Smooth muscle cell (in vitro differentiated cells): ENCODE measurements around the gene GSK3B. TPM values are rescaled to one million over a fixed set of nuclear protein-coding genes. Genes with fewer than 3 reads are reported as not detected.
"Not testable (repeated sequence)": the region's sequence is repeated elsewhere in the genome, so short reads cannot be mapped to it uniquely, and the experiment has no call there.

Experiments
- DNase-seq: peaks from one replicate; lab custom pipeline; 2025; ENCODE audit not compliant: unreplicated experiment; lab: John Stamatoyannopoulos, UW
- H2AFZ ChIP-seq: fragments of 200-600 bp; sonication (generic); 2 replicates; pipeline ENCODE4 v1.6.0; 2016; ENCODE audit warnings: antibody characterized with exemption, low read depth, mild to moderate bottlenecking
- H3F3A ChIP-seq: fragments of 200-600 bp; sonication (generic); 2 replicates; pipeline ENCODE4 v1.6.0; 2017; ENCODE audit warnings: antibody characterized with exemption, low read depth
- H3K27ac ChIP-seq: fragments of 200-600 bp; sonication (generic); 2 replicates; pipeline ENCODE4 v1.5.1; 2016; ENCODE audit warnings: low read depth, mild to moderate bottlenecking
- H3K27me3 ChIP-seq: fragments of 200-600 bp; sonication (generic); 2 replicates; pipeline ENCODE4 v1.6.1; 2016; ENCODE audit warnings: low read depth, mild to moderate bottlenecking
- H3K36me3 ChIP-seq: fragments of 200-600 bp; sonication (generic); 2 replicates; pipeline ENCODE4 v1.5.1; 2016; ENCODE audit warnings: low read depth
- H3K4me1 ChIP-seq: fragments of 200-600 bp; sonication (generic); 2 replicates; pipeline ENCODE4 v1.5.1; 2016; ENCODE audit warnings: low read depth
- H3K4me2 ChIP-seq: fragments of 200-600 bp; sonication (generic); 2 replicates; pipeline ENCODE4 v1.6.0; 2016; ENCODE audit warnings: mild to moderate bottlenecking
- H3K4me3 ChIP-seq: fragments of 200-600 bp; sonication (generic); 2 replicates; pipeline ENCODE4 v1.5.1; 2016; ENCODE audit warnings: mild to moderate bottlenecking
- H3K79me2 ChIP-seq: fragments of 200-600 bp; sonication (generic); 2 replicates; pipeline ENCODE4 v1.6.0; 2016; ENCODE audit warnings: low read depth, mild to moderate bottlenecking
- H3K9ac ChIP-seq: fragments of 200-600 bp; sonication (generic); 2 replicates; pipeline ENCODE4 v1.6.0; 2016; ENCODE audit warnings: low read depth
- H3K9me3 ChIP-seq: fragments of 200-600 bp; sonication (generic); replicated peaks from 2 replicates; pipeline ENCODE4 v1.5.1; 2016; ENCODE audit warnings: low read depth
- H4K20me1 ChIP-seq: fragments of 200-600 bp; sonication (generic); 2 replicates; pipeline ENCODE4 v1.6.0; 2016; ENCODE audit warnings: low read depth
- CTCF ChIP-seq: fragments of 200-600 bp; sonication (generic); IDR thresholded peaks from 2 replicates; pipeline ENCODE4 v1.5.1; 2017; ENCODE audit warnings: borderline replicate concordance, mild to moderate bottlenecking, antibody characterized with exemption; ENCODE audit not compliant: insufficient read depth, poor library complexity, severe bottlenecking
- WGBS: methylation state at CpG from one replicate; pipeline ENCODE4 v1.1.7; 2016; ENCODE audit warnings: low lambda C conversion rate; 5-methylcytosine and 5-hydroxymethylcytosine counted together
- polyA plus RNA-seq: library from polyadenylated mRNA; unstranded; fragments of >200 nt; fragmentation: Nextera tagmentation; extraction: Ambion mirVana; gene quantifications from 2 replicates; pipeline ENCODE4 v1.2.1, GENCODE V29; 2016
- total RNA-seq: library from RNA; depleted of rRNA; stranded (reverse); fragments of >200 nt; gene quantifications from 2 replicates; pipeline ENCODE4 v1.2.3, GENCODE V29; 2014

Gene GSK3B
- total and polyA plus RNA-seq, 2 experiments from 2014 or later: 27.3 to 61.8 TPM

GRCh38 chr3:119990888-119991287 is 103.4 kb downstream of the GSK3B start:
- peaks cover 91% of the 10 kb centered on the region for H4K20me1 ChIP-seq
- TF ChIP-seq CTCF: no peak
- H3K36me3 ChIP-seq: no peaks in the 10 kb centered on the region
- peaks cover 99% of the 10 kb centered on the region for H3K79me2 ChIP-seq
- no peaks in the 10 kb centered on the region for H3K4me1 ChIP-seq
- no peak overlapping the region for H3K4me2 ChIP-seq
- no peaks in the 10 kb centered on the region for H3K9me3 ChIP-seq
- no peak overlapping the region for H3K27ac ChIP-seq
- no peak for DNase-seq
- H3F3A ChIP-seq: no peaks in the 10 kb centered on the region
- no peak overlapping the region for H2AFZ ChIP-seq
- H3K9ac ChIP-seq: no peak overlapping the region
- no peaks in the 10 kb centered on the region for H3K27me3 ChIP-seq
- no peak overlapping the region for H3K4me3 ChIP-seq

- H4K20me1 ChIP-seq: peaks cover 95% of the 10 kb centered on the region
- no peak for TF ChIP-seq CTCF
- H3K36me3 ChIP-seq: no peaks in the 10 kb centered on the region
- no peak overlapping the region for H2AFZ ChIP-seq
- no peak overlapping the region for H3K27ac ChIP-seq
- H3F3A ChIP-seq: no peaks in the 10 kb centered on the region
- H3K9ac ChIP-seq: no peak overlapping the region
- no peaks in the 10 kb centered on the region for H3K27me3 ChIP-seq
- H3K79me2 ChIP-seq: peaks cover 99% of the 10 kb centered on the region
- H3K4me2 ChIP-seq: no peak overlapping the region
- peaks cover 7% of the 10 kb centered on the region for H3K9me3 ChIP-seq
- WGBS: 86% methylated on average over 8 of the region's 8 CpGs
- H3K4me3 ChIP-seq: no peak overlapping the region
- DNase-seq: no peak
- no peaks in the 10 kb centered on the region for H3K4me1 ChIP-seq
Measured at GRCh38 chr3:119989981-119990655, 104.1 kb downstream of the GSK3B start.

- not testable (repeated sequence) for H3K4me1 ChIP-seq, H3K27ac ChIP-seq, DNase-seq, H3K9me3 ChIP-seq, H3F3A ChIP-seq, H3K27me3 ChIP-seq, H3K36me3 ChIP-seq, H3K9ac ChIP-seq, H3K4me2 ChIP-seq, H2AFZ ChIP-seq, H3K4me3 ChIP-seq
- WGBS: over 99% methylated on average over 4 of the region's 4 CpGs
- Histone ChIP-seq H4K20me1 (peaks cover 97% of the 10 kb centered on the region), H3K79me2 (peaks cover 100% of the 10 kb centered on the region)
Measured at GRCh38 chr3:119986812-119987211, 107.4 kb downstream of the GSK3B start.

GRCh38 chr3:119981386-119981785 is 112.9 kb downstream of the GSK3B start:
- H3F3A ChIP-seq: no peaks in the 10 kb centered on the region
- DNase-seq: no peak
- no peak overlapping the region for H3K4me3 ChIP-seq
- H3K36me3 ChIP-seq: no peaks in the 10 kb centered on the region
- H3K4me2 ChIP-seq: no peak overlapping the region
- H3K9me3 ChIP-seq: peaks cover 7% of the 10 kb centered on the region
- TF ChIP-seq CTCF: no peak
- WGBS: 97% methylated on average over 14 of the region's 14 CpGs
- H3K79me2 ChIP-seq: peaks cover 98% of the 10 kb centered on the region
- no peak overlapping the region for H3K9ac ChIP-seq
- H2AFZ ChIP-seq: no peak overlapping the region
- H4K20me1 ChIP-seq: peaks cover 97% of the 10 kb centered on the region
- H3K27me3 ChIP-seq: no peaks in the 10 kb centered on the region
- H3K27ac ChIP-seq: no peak overlapping the region
- no peaks in the 10 kb centered on the region for H3K4me1 ChIP-seq
